KMS-11 (cell line): ENCODE results near the gene ABCC4.

ENCODE experiments used
- H2AFZ ChIP-seq: fragments of 200-600 bp; sonication (generic); 2 replicates; pipeline ENCODE4 v1.6.1; 2016; ENCODE audit warnings: antibody characterized with exemption, mixed run types, low read depth
- H3K27ac ChIP-seq: fragments of 200-600 bp; sonication (generic); 2 replicates; pipeline ENCODE4 v1.6.1; 2016; ENCODE audit warnings: mild to moderate bottlenecking, mixed run types
- H3K27me3 ChIP-seq: fragments of 200-600 bp; sonication (generic); 2 replicates; pipeline ENCODE4 v1.6.1; 2017; ENCODE audit warnings: mild to moderate bottlenecking, low read depth, mixed run types, moderate library complexity; ENCODE audit not compliant: insufficient read depth
- H3K36me3 ChIP-seq: fragments of 200-600 bp; sonication (generic); 2 replicates; pipeline ENCODE4 v1.6.1; 2017; ENCODE audit warnings: mild to moderate bottlenecking, mixed run types; ENCODE audit not compliant: insufficient read depth
- H3K4me1 ChIP-seq: fragments of 200-600 bp; sonication (generic); 2 replicates; pipeline ENCODE4 v1.6.1; 2016; ENCODE audit warnings: mild to moderate bottlenecking, low read depth, mixed run types; ENCODE audit not compliant: poor library complexity, severe bottlenecking
- H3K4me2 ChIP-seq: fragments of 200-600 bp; sonication (generic); 2 replicates; pipeline ENCODE4 v1.7.0; 2016; ENCODE audit warnings: mild to moderate bottlenecking, mixed run types
- H3K4me3 ChIP-seq: fragments of 200-600 bp; sonication (generic); IDR thresholded peaks from 2 replicates; pipeline ENCODE4 v1.6.1; 2017; ENCODE audit warnings: low read depth, low read length, mixed read lengths; ENCODE audit not compliant: insufficient read depth
- H3K79me2 ChIP-seq: fragments of 200-600 bp; sonication (generic); 2 replicates; pipeline ENCODE4 v1.6.1; 2016; ENCODE audit warnings: low read depth, mixed run types; ENCODE audit not compliant: insufficient read depth
- H3K9ac ChIP-seq: fragments of 200-600 bp; sonication (generic); 2 replicates; pipeline ENCODE4 v1.6.1; 2016; ENCODE audit warnings: mild to moderate bottlenecking, mixed run types
- H4K20me1 ChIP-seq: fragments of 200-600 bp; sonication (generic); 2 replicates; pipeline ENCODE4 v1.6.1; 2016; ENCODE audit warnings: mild to moderate bottlenecking, mixed run types; ENCODE audit not compliant: insufficient read depth
- CTCF ChIP-seq: fragments of 200-600 bp; sonication (generic); conservative IDR thresholded peaks from 2 replicates; pipeline ENCODE4 v1.6.1; 2017; ENCODE audit warnings: low read depth, mild to moderate bottlenecking, antibody characterized with exemption, low read length, moderate library complexity, mixed read lengths

ABCC4 gene

GRCh38 chr13:95059306-95059705 is 241.9 kb downstream of the ABCC4 start:
- H2AFZ ChIP-seq, result no peak overlapping the region
- H3K79me2 ChIP-seq, result no peaks in the 10 kb centered on the region
- H3K27ac ChIP-seq, result no peak overlapping the region
- TF ChIP-seq CTCF, result no peak
- no peaks in the 10 kb centered on the region for H3K36me3 ChIP-seq
- no peaks in the 10 kb centered on the region for H3K27me3 ChIP-seq
- H3K9ac ChIP-seq, result no peak overlapping the region
- no peaks in the 10 kb centered on the region for H3K4me1 ChIP-seq
- no peak overlapping the region for H3K4me3 ChIP-seq
- no peak overlapping the region for H3K4me2 ChIP-seq
- H4K20me1 ChIP-seq, result no peaks in the 10 kb centered on the region

DNA sequence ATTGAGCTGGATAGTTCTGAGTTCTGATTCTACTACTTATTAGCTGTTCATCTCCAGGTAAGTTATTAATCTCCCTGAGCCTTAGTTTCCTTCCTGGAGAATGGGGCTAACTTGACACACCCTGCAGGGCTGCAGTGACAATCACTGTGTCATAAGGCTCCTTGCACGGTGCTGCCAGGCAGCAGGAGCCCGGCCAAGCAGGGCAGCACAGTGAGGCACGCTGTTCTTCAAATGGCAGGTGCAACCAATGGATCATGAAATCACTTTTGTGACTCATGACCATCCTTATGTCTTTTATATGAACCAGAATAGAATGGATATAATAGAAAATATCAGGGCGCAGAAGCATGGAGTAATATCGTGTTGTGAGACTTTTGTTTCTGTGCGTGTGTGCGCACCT is 242.6 kb downstream of the ABCC4 start:
- Histone ChIP-seq H3K4me1 (no peaks in the 10 kb centered on the region), H3K36me3 (no peaks in the 10 kb centered on the region), H2AFZ (no peak overlapping the region), H3K9ac (no peak overlapping the region), H3K27me3 (no peaks in the 10 kb centered on the region), H3K4me3 (no peak overlapping the region), H3K27ac (no peak overlapping the region), H3K79me2 (no peaks in the 10 kb centered on the region), H4K20me1 (no peaks in the 10 kb centered on the region), H3K4me2 (no peak overlapping the region)
- no peak for TF ChIP-seq CTCF

DNA sequence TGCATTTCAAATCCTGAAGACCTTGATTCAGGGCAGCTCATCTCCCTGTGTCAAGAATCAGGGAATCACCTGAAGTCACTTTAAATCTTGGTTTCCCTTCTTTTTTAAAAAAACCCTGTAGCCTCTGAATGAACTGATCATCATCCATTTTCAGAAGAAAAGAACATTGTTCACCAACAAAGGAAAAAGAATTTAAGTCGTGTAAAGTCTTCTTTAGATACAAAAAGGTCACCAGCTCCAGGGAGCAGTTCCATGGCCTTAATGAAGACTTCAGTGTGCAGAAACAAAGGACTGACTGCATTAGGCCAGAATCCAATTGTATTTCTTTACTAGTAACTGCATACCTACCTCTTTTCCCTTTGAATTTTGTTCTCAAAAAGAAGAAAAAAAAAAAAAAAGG is 245.0 kb downstream of the ABCC4 start:
- Histone ChIP-seq H3K4me3 (no peak overlapping the region), H3K9ac (no peak overlapping the region), H3K4me2 (no peak overlapping the region), H4K20me1 (no peaks in the 10 kb centered on the region), H3K27ac (no peak overlapping the region), H3K36me3 (no peaks in the 10 kb centered on the region), H2AFZ (no peak overlapping the region), H3K4me1 (no peaks in the 10 kb centered on the region), H3K79me2 (no peaks in the 10 kb centered on the region), H3K27me3 (no peaks in the 10 kb centered on the region)
- TF ChIP-seq CTCF, result no peak

DNA sequence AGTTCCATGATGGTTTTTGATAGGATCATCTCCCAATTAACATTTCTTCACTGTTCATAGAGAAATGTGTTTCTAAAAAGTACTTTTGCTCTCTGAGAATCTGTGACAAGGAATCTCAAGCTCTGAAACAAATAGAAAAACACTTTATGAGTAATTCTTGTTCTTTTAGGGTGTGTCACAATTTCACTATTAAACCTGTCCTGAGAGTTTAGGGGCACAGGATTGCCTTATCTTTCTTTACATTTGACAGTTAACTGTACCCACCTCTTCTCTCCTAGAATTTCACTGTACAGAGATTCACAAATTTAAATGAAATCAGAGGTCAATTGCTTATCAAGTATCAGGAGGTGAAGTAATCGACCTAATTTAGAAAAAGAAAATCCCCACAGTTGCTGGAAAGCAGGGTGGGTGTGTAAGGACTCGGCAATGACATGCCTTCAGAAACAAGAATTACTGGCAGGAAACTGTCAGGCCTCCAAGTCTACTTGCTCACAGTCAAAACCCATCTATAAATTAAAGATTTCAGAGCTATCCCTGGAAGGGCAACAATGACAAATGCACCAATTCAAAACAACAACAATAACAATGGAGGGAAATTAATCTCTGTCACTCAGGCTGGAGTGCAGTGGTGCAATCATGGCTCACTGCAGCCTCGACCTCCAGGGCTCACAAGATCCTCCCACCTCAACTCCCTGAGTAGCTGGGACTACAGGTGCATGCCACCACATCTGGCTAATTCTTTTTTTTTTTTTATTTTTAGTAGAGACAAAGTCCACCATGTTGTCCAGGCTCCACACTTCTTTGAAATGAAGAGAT is 250.2 kb downstream of the ABCC4 start:
- no peak for TF ChIP-seq CTCF
- Histone ChIP-seq H3K9ac (no peak overlapping the region), H2AFZ (no peak overlapping the region), H3K4me1 (no peaks in the 10 kb centered on the region), H3K27ac (no peak overlapping the region), H3K36me3 (no peaks in the 10 kb centered on the region), H3K79me2 (no peaks in the 10 kb centered on the region), H3K4me3 (no peak overlapping the region), H3K4me2 (no peak overlapping the region), H3K27me3 (no peaks in the 10 kb centered on the region), H4K20me1 (no peaks in the 10 kb centered on the region)
